Nephron (organoid): ENCODE data around the gene AMPH.

ENCODE experiments used
- H3K27ac Mint-ChIP-seq, 3 experiments: 2 replicates each; pipeline ENCODE4 v1.8.0; 2020; ENCODE audit warnings: mixed read lengths in 3 of 3, mild to moderate bottlenecking in 2 of 3, moderate library complexity in 1 of 3
- H3K27me3 Mint-ChIP-seq: 2 replicates; pipeline ENCODE4 v1.8.0; 2021; ENCODE audit warnings: low read depth, mild to moderate bottlenecking, moderate library complexity, mixed read lengths
- H3K36me3 Mint-ChIP-seq: 2 replicates; pipeline ENCODE4 v1.8.0; 2020; ENCODE audit warnings: low read depth, mixed read lengths
- H3K4me1 Mint-ChIP-seq: 2 replicates; pipeline ENCODE4 v1.8.0; 2020; ENCODE audit warnings: mixed read lengths
- H3K4me3 Mint-ChIP-seq, 3 experiments: 2 replicates each; pipeline ENCODE4 v1.8.0; 2020; ENCODE audit warnings: mild to moderate bottlenecking in 3 of 3, mixed read lengths in 3 of 3, moderate library complexity in 2 of 3
- H3K9me3 Mint-ChIP-seq: 2 replicates; pipeline ENCODE4 v1.8.0; 2020; ENCODE audit warnings: mixed read lengths
- TF ChIP-seq, protein P1 (sequence below), 3 experiments: fragments of 200-600 bp; sonication (generic); IDR thresholded peaks; one replicate each; pipeline ENCODE4 v1.5.0; 2021; ENCODE audit warnings: antibody characterized with exemption in 3 of 3; ENCODE audit not compliant: unreplicated experiment in 3 of 3

The AMPH gene

DNA sequence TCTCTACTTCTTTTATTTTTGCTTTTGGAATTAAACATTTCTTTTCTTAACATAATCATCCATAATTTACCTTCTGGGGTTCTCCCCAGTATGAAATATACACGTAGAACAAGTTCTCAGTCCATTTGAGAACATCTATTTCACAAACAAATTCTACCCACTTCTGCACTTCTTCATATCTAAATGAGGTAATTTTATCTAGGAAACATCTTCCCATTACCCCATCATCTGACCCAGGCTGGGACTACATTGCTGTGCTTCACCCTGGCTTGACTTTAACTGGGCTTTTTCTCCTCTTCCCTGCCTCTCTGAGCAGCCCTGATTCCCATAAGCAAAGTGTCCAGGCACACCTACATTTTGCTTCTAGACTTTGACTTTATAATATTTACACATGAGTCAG is 43.3 kb upstream of the AMPH start:
- H3K27ac Mint-ChIP-seq = no peak overlapping the region
- H3K4me1 Mint-ChIP-seq = peaks cover 6% of the 10 kb centered on the region
- no peaks in the 10 kb centered on the region for H3K36me3 Mint-ChIP-seq
- H3K4me3 Mint-ChIP-seq = no peak overlapping the region
- TF ChIP-seq, protein P1, sequence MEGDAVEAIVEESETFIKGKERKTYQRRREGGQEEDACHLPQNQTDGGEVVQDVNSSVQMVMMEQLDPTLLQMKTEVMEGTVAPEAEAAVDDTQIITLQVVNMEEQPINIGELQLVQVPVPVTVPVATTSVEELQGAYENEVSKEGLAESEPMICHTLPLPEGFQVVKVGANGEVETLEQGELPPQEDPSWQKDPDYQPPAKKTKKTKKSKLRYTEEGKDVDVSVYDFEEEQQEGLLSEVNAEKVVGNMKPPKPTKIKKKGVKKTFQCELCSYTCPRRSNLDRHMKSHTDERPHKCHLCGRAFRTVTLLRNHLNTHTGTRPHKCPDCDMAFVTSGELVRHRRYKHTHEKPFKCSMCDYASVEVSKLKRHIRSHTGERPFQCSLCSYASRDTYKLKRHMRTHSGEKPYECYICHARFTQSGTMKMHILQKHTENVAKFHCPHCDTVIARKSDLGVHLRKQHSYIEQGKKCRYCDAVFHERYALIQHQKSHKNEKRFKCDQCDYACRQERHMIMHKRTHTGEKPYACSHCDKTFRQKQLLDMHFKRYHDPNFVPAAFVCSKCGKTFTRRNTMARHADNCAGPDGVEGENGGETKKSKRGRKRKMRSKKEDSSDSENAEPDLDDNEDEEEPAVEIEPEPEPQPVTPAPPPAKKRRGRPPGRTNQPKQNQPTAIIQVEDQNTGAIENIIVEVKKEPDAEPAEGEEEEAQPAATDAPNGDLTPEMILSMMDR (IDR thresholded peaks at IDR 0.05; ENCODE audit: unreplicated experiment in 3 of 3) = no peak
- H3K27me3 Mint-ChIP-seq = peaks cover 11% of the 10 kb centered on the region
- H3K9me3 Mint-ChIP-seq = no peaks in the 10 kb centered on the region

DNA sequence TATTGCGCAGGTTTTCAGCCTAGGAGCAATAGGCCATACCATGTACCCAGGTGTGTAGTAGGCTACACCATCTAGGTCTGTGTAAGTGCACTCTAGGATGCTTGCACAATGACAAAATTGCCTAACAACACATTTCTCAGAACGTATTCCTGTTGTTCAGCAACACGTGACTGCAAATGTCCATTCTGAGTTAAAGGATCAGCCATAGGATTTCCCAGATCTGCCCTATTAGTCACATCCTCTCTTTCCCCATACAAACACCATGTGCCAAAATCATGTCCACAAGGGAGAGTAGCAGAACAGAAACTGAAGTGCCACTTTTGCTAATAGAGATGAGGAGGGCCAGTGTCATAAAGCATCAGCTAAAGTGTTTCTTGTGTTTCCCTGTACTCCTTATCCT is 42.6 kb upstream of the AMPH start:
- H3K27ac Mint-ChIP-seq = no peak overlapping the region
- peaks cover under 1% of the 10 kb centered on the region for H3K9me3 Mint-ChIP-seq
- no peak overlapping the region for H3K4me3 Mint-ChIP-seq
- TF ChIP-seq, protein P1 (IDR thresholded peaks at IDR 0.05; ENCODE audit: unreplicated experiment in 3 of 3) = no peak
- no peaks in the 10 kb centered on the region for H3K36me3 Mint-ChIP-seq
- peaks cover 14% of the 10 kb centered on the region for H3K27me3 Mint-ChIP-seq
- H3K4me1 Mint-ChIP-seq = peaks cover 13% of the 10 kb centered on the region

DNA sequence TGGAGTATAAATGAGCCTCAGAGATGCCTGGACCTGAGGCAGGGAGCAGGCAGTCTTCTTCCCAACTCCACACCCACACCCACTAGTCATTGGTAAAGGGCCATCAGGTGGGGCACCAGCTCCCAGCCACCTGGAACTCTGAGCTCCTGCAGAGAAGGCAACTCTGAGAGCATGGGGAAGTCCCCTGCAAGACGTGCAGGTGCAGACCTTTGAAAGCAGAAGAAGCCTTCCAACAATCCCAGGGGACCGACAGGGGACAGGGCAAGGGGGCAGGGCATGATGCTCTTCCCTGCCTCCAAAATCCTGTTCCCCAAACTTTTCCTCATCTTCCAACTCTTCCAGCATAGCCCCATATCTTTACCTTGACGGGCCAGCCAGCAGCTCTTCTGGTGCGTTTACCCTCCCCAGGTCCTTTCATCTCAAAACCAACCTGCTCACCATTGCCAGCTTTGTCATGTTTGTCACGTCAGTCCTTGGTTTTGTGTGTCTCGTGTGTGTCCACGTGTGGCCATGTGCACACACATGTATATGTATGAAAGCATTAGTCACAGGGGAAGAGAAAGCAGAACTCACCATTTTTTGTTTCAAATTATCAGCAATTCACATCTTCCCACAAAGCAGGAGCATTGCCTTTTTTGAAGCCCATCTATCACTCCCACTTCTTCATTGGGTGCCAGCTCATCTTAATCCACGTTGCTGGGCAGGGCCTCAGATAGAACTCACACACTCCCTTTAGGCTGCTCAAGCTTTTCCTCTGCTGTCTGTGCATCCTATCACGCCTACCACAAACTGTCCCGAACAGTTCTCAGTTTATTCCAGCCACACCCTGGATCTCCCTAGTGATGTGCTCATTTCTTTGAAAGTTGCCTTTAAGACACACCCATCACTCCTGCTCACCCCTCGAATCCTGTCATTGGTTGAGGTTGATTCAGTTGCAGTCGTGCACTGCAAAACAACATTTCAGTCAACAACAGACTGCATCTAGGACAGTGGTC is 41.0 kb upstream of the AMPH start:
- Mint-ChIP-seq H3K4me3 (no peak overlapping the region), H3K4me1 (peaks cover 14% of the 10 kb centered on the region), H3K27ac (no peak overlapping the region), H3K27me3 (peaks cover 18% of the 10 kb centered on the region), H3K36me3 (no peaks in the 10 kb centered on the region), H3K9me3 (peaks cover 3% of the 10 kb centered on the region)
- TF ChIP-seq, protein P1 (IDR thresholded peaks at IDR 0.05; ENCODE audit: unreplicated experiment in 3 of 3) = no peak

DNA sequence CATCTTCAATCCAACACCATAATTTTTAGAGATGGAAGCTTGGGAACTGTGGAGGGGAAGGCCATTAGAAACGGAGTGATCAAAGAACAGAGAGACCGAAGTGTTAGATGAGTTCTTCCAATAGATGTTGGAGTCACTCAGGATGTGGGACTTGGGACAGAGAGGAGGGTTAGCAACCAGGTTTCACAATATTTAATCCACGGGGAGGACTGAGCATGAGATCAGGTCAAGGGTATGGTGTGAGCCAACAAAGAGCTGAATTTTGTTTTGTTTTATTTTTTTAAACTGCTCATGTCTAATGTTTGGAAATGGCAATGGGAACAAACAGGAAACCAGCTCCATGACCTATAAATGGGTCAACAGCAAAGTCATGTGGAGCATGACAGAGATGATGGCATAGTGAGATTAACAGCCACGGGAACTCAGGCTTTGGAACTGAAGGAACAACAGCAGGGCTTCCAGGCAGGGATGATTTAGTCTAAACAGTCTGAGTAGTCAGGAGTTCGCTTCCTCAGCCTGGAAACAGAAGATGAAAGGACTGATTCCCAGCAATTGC is 38.9 kb upstream of the AMPH start:
- Mint-ChIP-seq H3K4me3 (no peak overlapping the region), H3K36me3 (no peaks in the 10 kb centered on the region), H3K27me3 (peaks cover 18% of the 10 kb centered on the region), H3K9me3 (peaks cover 3% of the 10 kb centered on the region), H3K4me1 (peaks cover 14% of the 10 kb centered on the region), H3K27ac (peak overlapping the region in 2 of 3 experiments; percentile 2 to 19)
- TF ChIP-seq, protein P1 (IDR thresholded peaks at IDR 0.05; ENCODE audit: unreplicated experiment in 3 of 3) = no peak

DNA sequence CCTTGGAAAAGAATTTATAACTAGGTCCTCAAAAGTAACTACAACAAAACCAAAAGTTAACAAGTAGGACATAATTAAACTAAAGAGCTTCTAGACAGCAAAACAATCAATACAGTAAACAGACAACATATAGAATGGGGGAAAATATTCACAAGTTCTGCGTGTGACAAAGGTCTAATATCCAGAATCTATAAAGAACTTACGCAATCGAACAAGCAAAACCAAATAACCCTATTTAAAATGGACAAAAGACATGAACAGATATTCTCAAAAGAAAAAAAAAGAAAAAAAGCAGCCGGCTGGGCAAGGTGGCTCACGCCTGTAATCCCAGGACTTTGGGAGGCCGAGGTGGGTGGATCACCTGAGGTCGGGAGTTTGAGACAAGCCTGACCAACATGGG is 33.8 kb upstream of the AMPH start:
- Mint-ChIP-seq H3K27me3 (peaks cover 12% of the 10 kb centered on the region), H3K9me3 (peaks cover 23% of the 10 kb centered on the region), H3K4me1 (peaks cover 12% of the 10 kb centered on the region), H3K4me3 (no peak overlapping the region), H3K27ac (no peak overlapping the region), H3K36me3 (no peaks in the 10 kb centered on the region)
- TF ChIP-seq, protein P1 (IDR thresholded peaks at IDR 0.05; ENCODE audit: unreplicated experiment in 3 of 3) = no peak
